Measurements from ENCODE around the gene UPF3A.
"Not testable (repeated sequence)": the region's sequence is repeated elsewhere in the genome, so short reads cannot be mapped to it uniquely, and the experiment has no call there.

UPF3A gene

GRCh38 chr13:114339857-114340534, 58.6 kb downstream of the UPF3A start:
- DNase-seq = peak; percentile 32 to 46

GRCh38 chr13:114341003-114341777, 59.8 kb downstream of the UPF3A start:
- DNase-seq = no peak

GRCh38 chr13:114347256-114347655, 65.9 kb downstream of the UPF3A start:
- not testable (repeated sequence) for DNase-seq

GRCh38 chr13:114352763-114353162, 71.4 kb downstream of the UPF3A start:
- DNase-seq = peak; percentile 33 to 46

- DNase-seq = not testable (repeated sequence)
These were observed 72.0 kb downstream of the UPF3A start for GRCh38 chr13:114353382-114353781.

Measured in stimulated activated CD4-positive, alpha-beta T cell treated with anti-CD3 and anti-CD28 coated beads, Interleukin-2, amount 100 ng/mL, for 24 hours (primary cell).